DND-41 (cell line): ENCODE measurements around the gene SELENON.

Experiments used
- EZH2 ChIP-seq: IDR thresholded peaks from 3 replicates; pipeline ENCODE4 v1.6.1; 2012; ENCODE audit warnings: borderline replicate concordance, low read depth, mild to moderate bottlenecking, moderate library complexity, low read length, inconsistent platforms; ENCODE audit not compliant: severe bottlenecking
- TF ChIP-seq, protein P1 (sequence below): IDR thresholded peaks from 2 replicates; pipeline ENCODE4 v1.5.1; 2012; ENCODE audit warnings: borderline replicate concordance, low read length, moderate library complexity, mild to moderate bottlenecking; ENCODE audit not compliant: poor library complexity, severe bottlenecking; ENCODE audit errors: extremely low read depth

DNA sequence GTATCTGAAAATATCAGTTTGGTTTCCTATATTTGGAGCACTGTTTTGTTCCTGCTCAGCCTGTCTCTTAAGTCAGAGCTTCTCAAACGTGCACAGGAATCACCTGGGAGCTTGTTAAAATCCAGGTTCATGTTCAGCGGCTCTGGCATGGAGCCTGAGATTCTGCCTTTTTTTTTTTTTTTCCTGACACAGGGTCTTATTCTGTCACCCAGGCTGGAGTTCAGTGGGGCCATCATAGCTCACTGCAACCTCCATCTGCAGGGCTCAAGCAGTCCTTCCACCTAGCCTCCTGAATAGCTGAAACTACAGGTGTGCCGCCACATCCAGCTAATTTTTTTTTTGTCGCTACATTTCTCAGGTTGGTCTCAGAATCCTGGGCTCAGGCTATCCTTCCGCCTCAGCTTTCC, 12.2 kb upstream of the SELENON start:
- TF ChIP-seq, protein P1, sequence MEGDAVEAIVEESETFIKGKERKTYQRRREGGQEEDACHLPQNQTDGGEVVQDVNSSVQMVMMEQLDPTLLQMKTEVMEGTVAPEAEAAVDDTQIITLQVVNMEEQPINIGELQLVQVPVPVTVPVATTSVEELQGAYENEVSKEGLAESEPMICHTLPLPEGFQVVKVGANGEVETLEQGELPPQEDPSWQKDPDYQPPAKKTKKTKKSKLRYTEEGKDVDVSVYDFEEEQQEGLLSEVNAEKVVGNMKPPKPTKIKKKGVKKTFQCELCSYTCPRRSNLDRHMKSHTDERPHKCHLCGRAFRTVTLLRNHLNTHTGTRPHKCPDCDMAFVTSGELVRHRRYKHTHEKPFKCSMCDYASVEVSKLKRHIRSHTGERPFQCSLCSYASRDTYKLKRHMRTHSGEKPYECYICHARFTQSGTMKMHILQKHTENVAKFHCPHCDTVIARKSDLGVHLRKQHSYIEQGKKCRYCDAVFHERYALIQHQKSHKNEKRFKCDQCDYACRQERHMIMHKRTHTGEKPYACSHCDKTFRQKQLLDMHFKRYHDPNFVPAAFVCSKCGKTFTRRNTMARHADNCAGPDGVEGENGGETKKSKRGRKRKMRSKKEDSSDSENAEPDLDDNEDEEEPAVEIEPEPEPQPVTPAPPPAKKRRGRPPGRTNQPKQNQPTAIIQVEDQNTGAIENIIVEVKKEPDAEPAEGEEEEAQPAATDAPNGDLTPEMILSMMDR: no peak
- TF ChIP-seq EZH2: no peak
